ENCODE results near the gene CBFA2T3.
A peak's percentile ranks its signal among the peaks of the same experiment; 100 is the strongest.

Gene CBFA2T3

DNA sequence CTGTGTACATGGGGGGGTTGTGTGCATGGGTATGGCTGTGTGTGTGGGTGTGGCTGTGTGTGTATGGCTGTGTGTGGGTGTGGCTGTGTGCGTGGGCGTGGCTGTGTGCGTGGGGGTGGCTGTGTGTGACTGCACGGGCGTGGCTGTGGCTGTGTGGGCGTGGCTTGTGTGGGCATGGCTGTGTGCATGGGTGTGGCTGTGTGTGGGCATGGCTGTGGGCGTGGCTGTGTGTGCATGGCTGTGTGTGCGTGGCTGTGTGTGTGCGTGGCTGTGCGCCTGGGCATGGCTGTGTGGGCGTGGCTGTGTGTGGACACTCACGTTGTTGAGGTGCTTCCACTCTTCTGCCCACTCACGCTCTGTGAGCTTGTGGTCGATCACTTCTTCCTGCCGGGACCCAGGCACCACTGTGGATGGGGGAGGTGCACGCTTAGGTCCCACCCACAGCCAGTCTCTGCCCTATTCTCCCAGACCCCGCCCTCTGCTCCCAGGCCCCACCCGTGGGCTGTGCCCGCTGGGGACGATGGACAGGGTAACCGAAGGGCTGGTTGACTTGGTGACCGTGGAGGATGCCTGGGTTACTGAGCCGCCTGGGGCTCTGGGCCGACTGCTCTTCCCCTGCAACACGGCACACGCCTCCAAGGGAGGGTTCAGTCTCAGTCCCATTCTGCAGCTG lies 94.5 kb downstream of the CBFA2T3 start:
- FAIRE-seq (peak; percentile 79), DNase-seq (ENCODE audit: insufficient read length, low spot score) (no peak)

DNA sequence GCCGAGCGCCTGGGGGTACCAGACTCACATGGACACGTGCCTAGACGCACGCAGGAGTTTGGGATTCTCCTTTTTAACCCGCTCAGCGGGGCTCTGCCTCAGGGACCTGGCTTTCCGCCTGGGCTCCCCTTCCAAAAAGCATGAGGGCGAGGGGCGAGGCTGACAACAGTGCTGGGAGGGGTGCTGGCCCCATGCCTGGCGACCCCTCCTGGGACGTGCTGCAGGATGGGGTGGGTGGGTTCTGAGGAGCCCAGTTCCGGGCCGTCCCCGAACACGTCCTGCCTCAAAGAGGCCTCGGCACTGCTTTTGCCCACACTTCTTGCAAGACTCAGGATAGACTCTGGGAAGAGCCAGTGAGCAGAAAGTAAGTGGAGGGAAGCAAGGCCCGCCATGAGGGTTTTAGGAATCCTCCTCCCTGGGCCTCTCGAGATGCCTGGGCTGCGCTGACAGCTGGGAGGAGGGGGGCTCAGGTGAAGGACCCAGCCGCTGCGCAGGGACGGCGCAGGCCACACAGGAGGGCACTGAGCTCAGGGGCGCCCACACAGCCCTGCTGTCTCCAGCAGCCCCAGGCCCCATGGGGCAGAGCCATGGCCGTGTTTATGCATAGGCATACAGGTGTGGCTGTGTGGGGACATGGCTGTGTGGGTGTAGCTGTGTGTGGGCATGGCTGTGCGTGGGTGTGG lies 95.2 kb downstream of the CBFA2T3 start:
- DNase-seq (ENCODE audit: insufficient read length, low spot score) (no peak), FAIRE-seq (no peak)

DNA sequence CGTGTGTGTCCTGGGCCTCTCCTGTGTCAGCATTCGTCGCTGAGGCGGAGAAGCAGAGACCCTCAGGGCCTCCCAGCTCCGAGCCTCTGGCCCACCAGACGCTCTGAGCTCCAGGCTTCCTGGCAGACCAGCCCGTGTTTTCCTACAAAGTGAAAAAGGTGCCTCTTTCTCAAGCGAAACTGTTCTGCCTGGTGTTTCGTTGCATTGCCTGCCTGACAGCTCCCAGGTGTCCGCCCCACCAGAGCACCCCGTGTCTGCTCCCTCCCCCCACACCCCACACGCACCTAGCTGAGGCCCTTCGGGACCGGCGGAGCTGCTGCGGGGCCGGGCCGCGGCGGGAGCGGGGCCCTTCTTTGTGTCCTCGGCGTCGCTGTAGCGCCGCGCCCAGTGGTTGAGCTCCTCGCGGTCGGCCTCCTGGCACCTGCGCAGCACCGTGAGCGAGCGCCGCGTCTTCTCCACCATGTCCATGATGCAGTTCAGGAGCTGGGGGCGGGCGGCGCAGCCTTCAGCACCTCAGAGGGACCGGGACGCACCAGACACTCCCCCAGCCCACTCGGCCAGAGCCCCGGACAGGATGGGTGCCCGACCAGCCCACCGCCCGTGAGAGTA lies 95.9 kb downstream of the CBFA2T3 start:
- DNase-seq (ENCODE audit: insufficient read length, low spot score) (no peak), FAIRE-seq (no peak)

DNA sequence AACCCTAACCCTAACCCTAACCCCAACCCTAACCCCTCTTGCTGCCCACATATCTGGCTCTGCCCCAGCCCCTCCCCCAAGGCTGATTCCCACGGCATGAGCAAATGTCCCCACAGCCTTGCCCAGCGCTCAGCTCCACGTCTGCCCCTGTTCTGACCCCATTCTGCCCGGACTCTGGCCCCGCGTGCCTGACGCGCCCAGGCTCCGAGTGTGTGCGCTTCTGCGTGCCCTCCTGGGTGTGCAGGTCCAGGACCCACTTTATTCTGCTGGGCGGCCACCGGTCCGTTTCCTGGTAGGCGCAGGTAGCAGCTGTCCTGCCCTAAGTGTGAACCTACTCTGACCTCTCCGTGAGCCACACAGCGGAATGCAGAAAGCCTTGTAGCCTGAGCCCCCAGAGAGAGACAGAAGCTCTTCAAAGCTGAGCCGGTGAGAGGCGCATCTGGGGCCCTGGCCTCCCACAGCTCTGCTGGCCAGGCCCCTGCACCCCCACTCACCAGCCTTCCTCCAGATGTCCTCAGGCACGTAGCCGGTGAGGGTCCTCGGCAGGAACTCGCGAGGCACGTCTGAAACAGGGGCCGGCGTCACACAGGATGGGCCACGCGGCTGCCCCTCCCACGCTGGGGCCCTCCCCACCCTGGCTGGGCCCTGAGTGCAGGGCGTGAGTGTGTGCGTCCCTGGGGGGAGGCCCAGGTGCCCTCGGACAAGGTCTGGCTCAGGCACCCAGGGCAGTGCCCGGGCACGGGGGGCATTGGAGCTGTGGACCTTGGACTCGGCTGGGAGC lies 96.6 kb downstream of the CBFA2T3 start:
- FAIRE-seq (no peak), DNase-seq (ENCODE audit: insufficient read length, low spot score) (no peak)

DNA sequence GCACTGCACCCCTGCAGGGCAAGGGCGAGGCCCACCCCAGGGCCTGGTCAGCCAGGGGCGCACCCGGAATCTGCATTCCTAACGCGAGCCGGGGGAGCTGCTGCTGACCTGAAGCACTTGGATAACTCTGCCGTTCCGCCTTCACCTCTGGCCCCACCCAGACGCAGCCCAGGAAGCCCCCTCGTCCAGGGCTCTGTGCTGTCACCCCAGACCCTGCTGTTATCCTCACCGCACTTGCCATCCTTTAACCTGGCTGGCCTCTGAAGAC lies 97.3 kb downstream of the CBFA2T3 start:
- DNase-seq (ENCODE audit: insufficient read length, low spot score): no peak
- no peak for FAIRE-seq

DNA sequence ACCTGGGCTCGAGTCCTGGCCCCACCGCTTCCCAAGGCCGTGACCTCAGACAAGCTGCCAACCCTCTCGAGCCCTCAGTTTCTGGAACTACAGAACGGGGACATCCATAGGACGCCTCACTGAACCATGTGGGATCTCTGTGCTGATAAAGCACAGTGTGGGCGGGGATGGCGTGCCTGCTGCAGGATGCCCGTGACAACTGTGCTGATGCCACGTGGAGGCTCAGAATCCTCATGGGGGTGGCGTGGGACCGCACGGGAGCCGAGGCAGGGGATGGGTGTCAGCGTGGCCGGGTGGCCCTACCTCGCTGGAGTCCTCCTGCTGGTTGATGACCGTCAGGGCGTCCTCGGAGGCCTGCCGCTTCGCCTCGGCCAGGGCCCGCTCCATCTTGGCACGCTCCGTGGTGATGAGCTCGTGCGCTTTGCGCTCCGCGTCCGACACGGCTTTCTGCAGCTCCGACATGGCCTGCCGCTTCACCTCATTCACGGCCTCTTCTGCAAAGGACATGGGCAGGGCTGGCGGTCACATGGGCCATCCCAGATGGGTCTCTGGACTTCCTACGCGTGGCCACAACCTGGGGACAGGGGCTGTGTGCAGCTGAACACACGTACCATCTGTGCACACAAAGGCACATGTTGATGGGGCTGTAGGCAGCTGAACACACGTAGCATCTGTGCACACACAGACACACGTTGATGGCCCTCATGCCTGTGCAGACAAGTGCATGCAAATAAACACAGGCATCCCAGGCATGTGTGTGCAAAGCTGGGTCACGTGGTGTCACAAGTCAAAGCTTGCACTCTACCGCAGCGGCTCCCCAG lies 97.8 kb downstream of the CBFA2T3 start:
- FAIRE-seq (peak; percentile 46), DNase-seq (ENCODE audit: insufficient read length, low spot score) (no peak)

DNA sequence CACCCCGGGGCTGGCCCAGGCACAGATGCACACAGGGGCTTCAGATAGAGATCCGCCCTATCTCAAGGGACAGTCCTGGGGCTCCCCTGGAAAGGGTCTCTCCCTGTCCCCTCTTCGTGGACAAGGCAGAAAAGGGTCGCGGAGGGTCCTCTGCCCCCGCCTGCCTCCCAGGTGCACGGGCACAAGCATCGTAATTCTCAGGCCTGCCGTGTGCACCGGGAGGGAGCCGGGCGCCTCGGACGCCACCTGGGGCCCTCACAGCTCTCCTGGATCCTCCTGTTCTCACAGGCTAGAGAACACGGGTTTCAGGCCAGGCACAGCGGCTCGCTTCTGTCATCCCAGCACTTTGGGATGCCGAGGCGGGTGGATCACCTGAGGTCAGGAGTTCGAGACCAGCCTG lies 98.7 kb downstream of the CBFA2T3 start:
- no peak for FAIRE-seq
- no peak for DNase-seq (ENCODE audit: insufficient read length, low spot score)

DNA sequence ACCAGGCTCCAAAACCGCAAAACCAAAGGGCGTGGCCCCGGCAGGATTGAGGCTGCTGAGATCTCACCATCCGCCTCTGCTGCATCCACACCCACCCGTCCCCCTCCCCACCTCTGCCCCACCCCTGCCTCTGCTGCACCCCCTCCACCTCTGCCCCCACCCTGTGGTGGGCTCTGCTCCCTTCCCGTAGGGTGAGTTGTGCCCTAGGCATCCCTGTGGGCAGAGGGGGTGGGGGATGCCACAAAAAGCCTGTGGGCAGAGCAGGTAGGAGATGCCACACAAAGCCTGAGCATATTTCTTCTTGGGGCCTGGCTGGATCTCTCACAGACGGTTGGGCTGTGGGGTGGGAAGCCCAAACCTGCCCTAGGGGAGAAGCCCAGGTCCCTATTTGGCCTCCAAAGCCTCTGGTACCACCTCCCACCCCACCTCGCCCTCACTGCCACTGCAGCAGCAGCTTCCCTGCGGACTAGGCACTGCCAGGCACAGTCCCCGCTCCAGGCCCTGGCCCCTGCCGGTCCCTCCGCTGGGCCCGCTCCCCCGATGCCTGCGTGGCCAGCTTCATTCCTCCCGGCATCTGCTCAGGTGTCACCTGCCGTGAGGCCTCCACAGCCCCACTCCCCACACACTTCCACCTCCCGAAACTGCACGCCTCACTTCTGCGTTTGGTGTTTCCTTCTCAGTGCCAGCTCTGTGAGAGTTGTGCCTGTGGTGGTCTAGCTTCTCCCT lies 99.3 kb downstream of the CBFA2T3 start:
- no peak for DNase-seq (ENCODE audit: insufficient read length, low spot score)
- no peak for FAIRE-seq

DNA sequence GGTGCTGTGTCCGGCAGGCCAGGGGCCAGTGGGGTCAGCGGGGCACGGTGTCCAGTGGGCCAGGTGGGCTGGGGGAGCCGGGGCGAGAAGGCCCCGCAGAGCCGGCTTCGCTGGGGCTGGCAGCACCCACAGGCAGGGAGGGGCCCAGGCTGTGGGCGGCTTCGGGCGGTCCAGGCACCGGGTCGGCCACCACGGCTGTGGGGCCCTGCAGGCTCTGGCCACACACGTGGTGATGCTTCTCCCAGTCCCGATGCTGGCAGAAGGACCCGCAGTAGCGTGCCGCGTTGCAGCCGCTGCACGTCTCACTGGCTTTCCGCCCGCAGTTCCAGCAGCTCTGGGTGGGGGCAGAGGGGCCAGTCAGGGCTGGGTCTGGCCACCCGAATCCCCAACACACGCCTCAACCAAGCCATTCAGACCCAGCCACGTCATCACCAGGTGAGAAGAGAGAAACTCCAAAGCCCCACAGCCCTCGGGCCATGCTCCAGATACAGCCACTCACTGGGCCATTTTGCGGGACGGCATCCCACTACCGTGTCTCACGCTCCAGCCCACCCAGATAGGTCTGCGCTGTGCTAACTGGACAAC lies 100.0 kb downstream of the CBFA2T3 start:
- no peak for FAIRE-seq
- DNase-seq (ENCODE audit: insufficient read length, low spot score): no peak

DNA sequence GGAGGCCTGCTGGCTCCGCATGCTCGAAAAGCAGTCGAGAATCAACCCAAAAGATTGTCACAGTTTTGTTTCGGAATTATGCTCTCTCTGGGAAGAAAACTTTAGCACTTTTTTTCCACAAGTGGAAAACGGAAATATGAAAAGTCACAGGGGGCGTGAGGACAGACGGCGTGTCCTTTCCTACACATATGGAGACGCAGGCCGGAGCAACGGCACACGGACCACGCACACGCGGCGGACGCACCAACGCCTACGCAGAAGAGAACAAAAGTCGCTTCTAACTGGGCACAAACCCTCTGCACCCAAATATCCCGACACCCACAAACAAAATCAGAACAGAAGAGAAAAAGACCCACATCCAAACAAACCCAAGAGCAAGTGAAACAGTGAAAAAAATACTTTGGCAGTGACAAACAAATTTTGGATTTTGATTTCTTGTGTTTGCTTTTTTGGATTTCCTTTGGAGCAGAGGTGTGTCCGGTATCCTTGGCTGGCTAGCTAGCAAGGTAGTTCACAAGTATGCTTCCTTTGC lies 101.2 kb downstream of the CBFA2T3 start:
- no peak for DNase-seq (ENCODE audit: insufficient read length, low spot score)
- no peak for FAIRE-seq

DNA sequence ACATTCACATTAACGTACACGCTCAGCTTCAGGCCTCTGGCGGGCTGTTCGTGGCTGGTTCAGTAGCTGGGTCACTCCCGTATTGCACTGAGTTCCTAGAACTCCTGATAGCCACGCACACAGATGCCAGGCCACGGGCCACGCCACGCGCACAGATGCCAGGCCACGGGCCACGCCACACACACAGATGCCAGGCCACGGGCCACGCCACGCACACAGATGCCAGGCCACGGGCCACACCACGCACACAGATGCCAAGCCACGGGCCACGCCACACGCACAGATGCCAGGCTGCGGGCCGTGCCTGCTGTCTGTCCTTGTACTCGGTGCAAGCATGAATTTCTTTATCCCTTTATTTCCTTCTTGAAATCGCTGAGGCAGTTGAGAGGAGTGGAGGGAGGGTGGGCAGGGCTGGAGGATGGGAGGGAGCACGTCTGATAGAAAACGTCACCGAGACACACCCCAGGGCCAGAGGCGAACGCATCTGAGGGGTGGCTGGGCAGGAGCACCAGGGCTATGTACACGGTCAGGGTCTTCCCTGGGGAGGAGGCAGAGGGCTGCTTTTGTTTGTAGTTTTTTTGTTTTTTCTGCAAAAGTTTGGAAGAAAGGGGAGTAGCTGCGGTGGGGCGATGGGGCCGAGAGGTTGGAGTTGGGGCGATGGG lies 101.9 kb downstream of the CBFA2T3 start:
- no peak for FAIRE-seq
- no peak for DNase-seq (ENCODE audit: insufficient read length, low spot score)

DNA sequence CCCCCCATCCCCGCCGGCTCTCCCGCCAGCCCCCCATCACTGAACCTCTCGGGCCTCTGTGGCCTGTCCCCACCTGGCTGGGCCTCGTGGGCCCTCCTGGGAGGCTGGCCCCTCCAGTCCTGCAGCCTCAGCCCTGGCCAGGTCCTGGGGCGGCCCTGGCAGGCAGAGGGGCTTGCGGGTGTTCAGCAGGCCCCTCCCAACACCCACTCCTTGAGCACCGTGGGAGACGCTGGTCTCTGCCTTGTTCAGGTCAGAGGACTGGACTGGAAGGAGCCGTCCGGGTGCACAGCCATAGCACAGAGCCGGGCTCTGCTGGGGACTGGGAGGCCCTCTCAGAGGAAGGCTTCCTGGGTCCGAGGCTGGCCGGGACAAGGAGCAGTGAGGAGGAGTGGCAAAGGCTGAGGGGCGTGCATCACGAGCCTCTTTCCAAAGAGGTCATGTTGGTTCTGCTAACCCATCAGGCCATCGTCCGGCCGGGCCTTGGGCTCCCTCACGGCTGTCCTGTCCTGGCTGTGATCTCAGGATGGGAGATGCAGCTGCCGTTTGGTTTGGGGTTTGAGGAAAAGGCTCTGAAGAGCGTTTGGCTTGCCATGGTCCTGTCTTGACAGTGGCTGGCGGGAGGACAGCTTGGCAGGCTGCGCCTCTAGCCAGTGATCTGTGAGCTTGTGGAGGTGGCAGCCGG lies 104.2 kb downstream of the CBFA2T3 start:
- no peak for DNase-seq (ENCODE audit: insufficient read length, low spot score)
- no peak for FAIRE-seq

DNA sequence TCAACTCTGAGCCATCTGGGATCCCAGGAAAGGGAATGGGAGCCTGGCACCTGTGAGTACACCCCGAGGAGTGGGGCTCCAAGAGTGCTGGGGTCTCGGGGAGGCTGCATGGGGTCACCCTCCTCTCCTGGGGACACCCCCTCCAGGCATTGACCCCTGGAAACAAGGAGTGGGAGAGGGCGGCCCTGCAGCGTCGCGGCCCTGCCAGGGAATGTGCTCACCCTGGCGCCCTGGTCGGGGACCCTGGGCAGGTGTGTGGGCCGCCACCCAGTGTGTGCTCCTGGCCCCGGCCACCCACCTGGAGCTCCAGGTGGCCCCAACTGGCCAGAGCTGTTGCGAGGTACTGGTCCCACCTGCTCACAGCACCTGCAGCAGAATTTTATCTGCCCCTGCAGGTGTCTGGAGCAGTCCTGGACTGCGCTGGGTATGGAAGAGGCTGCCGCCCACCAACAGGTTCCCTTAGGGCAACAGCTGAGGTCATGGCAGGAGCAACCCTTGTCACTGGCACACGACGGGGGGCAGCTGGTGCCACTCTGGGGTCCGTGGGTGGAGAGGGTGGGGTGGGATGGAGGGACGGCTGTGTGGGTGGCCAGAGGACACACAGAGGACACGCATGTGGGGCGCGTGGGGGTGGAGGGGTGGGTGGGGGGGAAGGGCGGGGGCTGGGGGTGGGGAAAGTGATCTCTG lies 105.1 kb downstream of the CBFA2T3 start:
- DNase-seq (ENCODE audit: insufficient read length, low spot score) (no peak), FAIRE-seq (no peak)

DNA sequence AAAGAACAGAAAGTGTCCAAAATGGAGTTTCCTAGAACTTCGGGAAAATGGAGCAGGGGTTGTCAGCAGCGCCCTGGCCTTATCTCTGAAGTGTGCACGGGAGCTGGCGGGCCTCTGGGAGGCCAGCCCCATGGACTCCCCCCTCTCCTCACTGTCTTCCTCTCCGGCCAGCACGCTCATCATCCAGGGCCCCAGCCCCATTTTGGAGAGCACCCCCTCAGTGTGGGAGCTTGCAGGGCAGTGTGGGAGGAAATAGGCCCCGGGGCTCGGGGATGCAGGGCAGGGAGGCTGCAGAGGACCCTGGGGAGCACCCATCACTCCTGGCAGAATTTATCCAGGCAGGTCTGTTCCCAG lies 105.7 kb downstream of the CBFA2T3 start:
- no peak for DNase-seq (ENCODE audit: insufficient read length, low spot score)
- FAIRE-seq: no peak

DNA sequence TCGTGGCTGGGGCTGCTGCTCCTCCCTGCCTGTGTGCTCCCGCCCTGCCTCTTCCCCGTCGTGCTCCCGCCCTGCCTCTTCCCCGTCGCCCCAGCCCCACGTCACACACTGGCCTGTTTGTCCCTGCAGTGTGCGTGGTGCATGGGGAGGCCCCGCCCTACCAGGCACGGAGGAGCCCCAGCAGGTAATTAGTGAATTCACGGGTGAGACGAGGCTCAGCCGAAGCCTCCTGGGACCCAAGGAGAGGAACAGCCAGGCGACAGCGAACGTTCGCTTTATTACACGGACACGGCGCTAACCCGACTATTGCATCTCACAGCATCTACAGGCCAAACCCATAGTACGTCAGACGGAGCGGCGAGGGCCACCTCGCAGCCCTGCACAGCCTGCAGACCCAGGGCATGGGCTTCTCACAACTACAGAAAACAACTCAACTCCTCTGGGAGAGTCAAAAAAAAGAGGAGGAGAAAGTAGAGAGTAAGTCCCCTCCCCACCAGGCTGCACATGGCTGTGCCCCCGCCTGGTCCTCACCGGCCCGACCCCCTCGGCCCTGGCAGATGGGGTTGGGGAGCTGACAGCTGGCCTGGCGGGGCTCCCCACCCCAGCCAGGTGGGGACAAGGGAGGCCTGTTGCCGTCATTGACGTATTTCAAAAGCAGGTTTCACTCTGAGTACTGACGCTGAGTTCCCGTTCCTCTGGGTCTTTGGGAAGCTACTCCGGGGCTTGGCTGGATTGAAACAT lies 106.2 kb downstream of the CBFA2T3 start:
- FAIRE-seq (no peak), DNase-seq (ENCODE audit: insufficient read length, low spot score) (no peak)

DNA sequence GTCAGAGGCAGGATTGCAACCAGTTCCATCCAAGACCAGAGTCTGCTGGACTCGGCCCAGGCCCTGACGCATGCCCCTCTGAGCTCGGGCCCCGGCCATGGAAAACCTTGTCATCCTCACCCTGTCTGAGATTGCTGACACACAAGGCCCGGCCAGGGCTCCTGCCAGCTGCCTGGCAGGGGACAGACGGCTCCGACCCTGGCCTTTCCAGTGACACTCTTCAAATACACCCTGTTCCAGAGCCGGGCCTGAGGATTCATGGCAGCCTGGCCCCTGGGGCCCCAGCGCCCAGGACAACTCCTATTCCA lies 107.4 kb downstream of the CBFA2T3 start:
- DNase-seq (ENCODE audit: insufficient read length, low spot score) (no peak), FAIRE-seq (no peak)

DNA sequence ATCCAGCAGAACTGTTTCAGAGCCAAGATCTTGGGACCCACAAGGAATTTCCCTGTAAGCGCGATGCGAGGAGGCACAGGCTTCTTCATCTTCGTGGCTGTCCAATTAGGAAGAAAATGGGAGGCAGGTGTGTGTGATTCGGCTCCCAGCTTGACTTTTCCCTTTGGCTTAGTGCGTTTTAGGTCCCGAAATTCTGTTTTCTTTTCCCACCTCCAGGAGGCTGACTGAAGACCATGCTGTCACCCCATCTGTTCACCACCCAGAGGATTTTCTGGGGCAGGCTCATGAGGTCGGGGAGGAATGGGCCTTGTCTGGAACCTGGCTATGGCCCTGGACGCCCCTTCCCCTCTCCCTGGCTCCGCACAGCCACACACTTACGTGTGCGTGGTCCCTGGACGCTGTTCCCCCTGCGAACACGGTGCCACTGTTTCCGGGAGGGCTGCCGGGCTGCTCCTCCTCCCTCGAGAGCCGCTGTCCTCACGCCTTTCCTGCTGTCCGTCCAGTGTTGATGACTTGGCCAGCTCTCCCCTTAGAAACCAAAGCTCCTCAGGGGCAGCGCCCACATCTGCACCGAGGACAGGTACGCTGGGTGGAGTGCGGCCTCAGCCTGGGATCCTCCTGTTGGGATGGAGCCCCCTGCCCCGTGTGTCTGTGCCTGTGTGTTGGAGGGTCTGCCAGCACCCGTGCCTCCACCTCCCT lies 107.9 kb downstream of the CBFA2T3 start:
- DNase-seq (ENCODE audit: insufficient read length, low spot score) (no peak), FAIRE-seq (no peak)

Data from HTR-8/SVneo (cell line).